HepG2 (cell line): Measurements from ENCODE around the gene HSD3B1. TPM values are rescaled to one million over a fixed set of nuclear protein-coding genes. Genes with fewer than 3 reads are reported as not detected.
A peak's percentile ranks its signal among the peaks of the same experiment; 100 is the strongest.
"Not testable (repeated sequence)": the region's sequence is repeated elsewhere in the genome, so short reads cannot be mapped to it uniquely, and the experiment has no call there.

Source experiments
- ATAC-seq: fragments of 200-7000 bp; cut with Tn5 transposase; 3 replicates; pipeline ENCODE4 v1.9.1; 2020; ENCODE audit warnings: mild to moderate bottlenecking, moderate library complexity
- BruUV-seq: library from RNA; stranded (reverse); fragments of 400-500 nt; replicated peaks from 2 replicates; lab custom pipeline; 2021; lab: Mats Ljungman, UMichigan
- CTCF ChIA-PET: fragments of 300-600 bp; formaldehyde crosslinking; extraction: SDS; loops from one replicate; lab custom pipeline; 2021; ENCODE audit warnings: low total read pairs, inconsistent platforms, low intra/inter-chr PET ratio; lab: Yijun Ruan, JAX
- POLR2A ChIA-PET: fragments of 350-600 bp; sonication (Branson Sonifier 250); formaldehyde crosslinking; loops from one replicate; lab custom pipeline; 2020; ENCODE audit warnings: antibody characterized with exemption, inconsistent platforms; lab: Yijun Ruan, JAX
- DNase-seq: peaks from one replicate; pipeline ENCODE4 v3.0.0-alpha.2; 2015; ENCODE audit warnings: low spot score
- FAIRE-seq: peaks from 3 replicates; lab custom pipeline; 2011; peaks lifted over from hg19 to GRCh38; lab: Jason Lieb, UNC
- H2AFZ ChIP-seq: one replicate; pipeline ENCODE4 v1.6.1; 2011; ENCODE audit warnings: low read length, inconsistent platforms
- H3K27ac ChIP-seq: fragments of 300-600 bp; 3 replicates; pipeline ENCODE4 v1.8.0; 2011; ENCODE audit warnings: mixed run types, mild to moderate bottlenecking, mixed read lengths, low read length, inconsistent platforms; ENCODE audit not compliant: insufficient read depth; ENCODE audit errors: extremely low read length
- H3K27me3 ChIP-seq, 2 experiments: fragments of 200-600 bp in 1 of 2; 2 replicates in 1 of 2; 3 replicates in 1 of 2; pipeline versions ENCODE4 v1.6.0 to v1.8.0; 2011; ENCODE audit warnings: low read length in 2 of 2, mild to moderate bottlenecking in 2 of 2, moderate library complexity in 2 of 2, inconsistent platforms in 1 of 2; ENCODE audit not compliant: insufficient read depth in 2 of 2, control insufficient read depth in 1 of 2
- H3K36me3 ChIP-seq, 2 experiments: fragments of 200-600 bp in 1 of 2; replicated peaks in 1 of 2; 2 replicates in 1 of 2; 3 replicates in 1 of 2; pipeline versions ENCODE4 v1.5.1 to v1.8.0; 2011; ENCODE audit warnings: low read length in 2 of 2, inconsistent platforms in 1 of 2; ENCODE audit not compliant: insufficient read depth in 2 of 2, control insufficient read depth in 1 of 2
- H3K4me1 ChIP-seq: 2 replicates; pipeline ENCODE4 v1.5.1; 2012; ENCODE audit warnings: low read length, inconsistent platforms; ENCODE audit not compliant: insufficient read depth
- H3K4me2 ChIP-seq: 2 replicates; pipeline ENCODE4 v1.6.0; 2011; ENCODE audit warnings: low read depth, low read length, inconsistent platforms
- H3K4me3 ChIP-seq, 3 experiments: fragments of 200-600 bp in 1 of 3; sonication (generic), shearing (Covaris generic) in 1 of 3; replicated peaks in 1 of 3; 2 replicates each; pipeline ENCODE4 v1.5.1; 2011 to 2016; ENCODE audit warnings: low read length in 3 of 3, inconsistent platforms in 2 of 3, low read depth in 2 of 3, mild to moderate bottlenecking in 2 of 3, control low read depth in 1 of 3, mixed read lengths in 1 of 3; ENCODE audit not compliant: insufficient read depth in 1 of 3
- H3K79me2 ChIP-seq: one replicate; pipeline ENCODE4 v1.6.1; 2011; ENCODE audit warnings: low read length, inconsistent platforms; ENCODE audit not compliant: insufficient read depth
- H3K9ac ChIP-seq: 2 replicates; pipeline ENCODE4 v1.6.0; 2011; ENCODE audit warnings: mild to moderate bottlenecking, low read depth, low read length, inconsistent platforms; ENCODE audit not compliant: insufficient read depth
- H3K9me3 ChIP-seq: 2 replicates; pipeline ENCODE4 v1.5.1; 2012; ENCODE audit warnings: mild to moderate bottlenecking, low read length
- H4K20me1 ChIP-seq: 2 replicates; pipeline ENCODE4 v1.6.0; 2011; ENCODE audit warnings: inconsistent platforms, mild to moderate bottlenecking, low read length, moderate library complexity; ENCODE audit not compliant: insufficient read depth
- SOX6 ChIP-seq, 2 experiments: fragments of 450-650 bp in 1 of 2; sonication (generic) in 1 of 2; formaldehyde crosslinking in 1 of 2; IDR thresholded peaks; 2 replicates each; pipeline versions ENCODE4 v1.4.0 to v1.6.1; 2017 to 2020; ENCODE audit warnings: antibody characterized with exemption in 1 of 2, mild to moderate bottlenecking in 1 of 2, missing genetic modification reagents in 1 of 2
- WGBS: methylation state at CpG from one replicate; pipeline ENCODE4 v1.1.6; 2017; ENCODE audit warnings: low lambda C conversion rate; 5-methylcytosine and 5-hydroxymethylcytosine counted together
- in situ Hi-C: cut with HindIII; loops from 2 replicates; pipeline ENCODE4 v1.10.0; 2017; ENCODE audit warnings: low pct_unique_long_range_greater_than_20kb; ENCODE audit not compliant: extremely low pct_ligation_motif_present
- intact Hi-C: fragments of 100-400 bp; cut with micrococcal nuclease; formaldehyde crosslinking; loops from one replicate; pipeline ENCODE4 v1.10.0; 2022; ENCODE audit not compliant: unreplicated experiment
- polyA plus RNA-seq, 8 experiments: library from polyadenylated mRNA; depleted of rRNA in 3 of 8; stranded (reverse) in 7 of 8; unstranded in 1 of 8; fragments of >200 nt; fragmentation: Illumina TruSeq in 4 of 8; extraction: Trizol in 4 of 8; gene quantifications; 2 replicates each; pipeline versions ENCODE4 v1.2.1 to v1.2.3, GENCODE V29; 2011 to 2016; ENCODE audit warnings: low read depth in 4 of 8, missing spikeins in 1 of 8, mixed read lengths in 1 of 8; ENCODE audit not compliant: insufficient read depth in 1 of 8
- total RNA-seq, 5 experiments: library from RNA; depleted of rRNA; stranded (reverse); fragments of >200 nt; fragmentation: Illumina TruSeq; extraction: Trizol; gene quantifications; 2 replicates each; pipeline ENCODE4 v1.2.3, GENCODE V29; 2016; ENCODE audit warnings: low read depth in 1 of 5
- TF ChIP-seq, protein P1 (sequence below): sonication (generic); formaldehyde crosslinking; IDR thresholded peaks from 2 replicates; pipeline ENCODE4 v1.4.0; 2020; ENCODE audit warnings: mild to moderate bottlenecking, missing genetic modification reagents

HSD3B1 gene
- total and polyA plus RNA-seq, 2 of the 13 experiments (the other 11 are each of a cell fraction or from before 2014, with no cell fraction given): not detected

GRCh38 chr1:119553302-119554071 is 46.5 kb downstream of the HSD3B1 start:
- H3K4me2 ChIP-seq, H3K4me3 ChIP-seq, H3K79me2 ChIP-seq, FAIRE-seq, H3K9me3 ChIP-seq, intact Hi-C loops, BruUV-seq, H3K9ac ChIP-seq, ATAC-seq, H2AFZ ChIP-seq, in situ Hi-C loops, DNase-seq, H3K27me3 ChIP-seq, POLR2A ChIA-PET, CTCF ChIA-PET, H3K36me3 ChIP-seq, H3K4me1 ChIP-seq, H3K27ac ChIP-seq, H4K20me1 ChIP-seq: not testable (repeated sequence)
- WGBS: 0% methylated on average over 1 of the region's 1 CpG

- Histone ChIP-seq H3K9ac (no peak overlapping the region), H3K4me3 (no peak overlapping the region), H3K79me2 (no peaks in the 10 kb centered on the region), H3K36me3 (no peaks in the 10 kb centered on the region), H3K27ac (no peak overlapping the region), H3K27me3 (no peaks in the 10 kb centered on the region), H4K20me1 (no peaks in the 10 kb centered on the region), H3K4me1 (no peaks in the 10 kb centered on the region), H3K9me3 (no peaks in the 10 kb centered on the region), H3K4me2 (no peak overlapping the region), H2AFZ (no peak overlapping the region)
- peak; percentile 38; the same call in 1 of the 3 replicates for ATAC-seq
- FAIRE-seq: no peak
- no peak for TF ChIP-seq SOX6 (IDR thresholded peaks at IDR 0.05)
- TF ChIP-seq SOX6 (CRISPR knock-in tag; IDR thresholded peaks at IDR 0.05): no peak
- TF ChIP-seq, protein P1, sequence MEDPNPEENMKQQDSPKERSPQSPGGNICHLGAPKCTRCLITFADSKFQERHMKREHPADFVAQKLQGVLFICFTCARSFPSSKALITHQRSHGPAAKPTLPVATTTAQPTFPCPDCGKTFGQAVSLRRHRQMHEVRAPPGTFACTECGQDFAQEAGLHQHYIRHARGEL (CRISPR knock-in tag): no peak
- BruUV-seq: no TSS peak
- intact Hi-C loops: no loop called here
- ChIA-PET CTCF (no interaction called here), POLR2A (no interaction called here)
- in situ Hi-C loops: no loop called here
- no peak for DNase-seq
These were observed 47.2 kb downstream of the HSD3B1 start for GRCh38 chr1:119554183-119554582.
